AG04450 (cell line): ENCODE measurements around the gene C1orf87. TPM values are rescaled to one million over a fixed set of nuclear protein-coding genes. Genes with fewer than 3 reads are reported as not detected.

Experiments used
- CTCF ChIA-PET: fragments of 300-600, 350-600 bp; formaldehyde crosslinking; extraction: SDS; loops from one replicate; lab custom pipeline; 2022; ENCODE audit warnings: antibody characterized with exemption, inconsistent platforms; lab: Charles Lee
- POLR2A ChIA-PET: fragments of 350-600 bp; formaldehyde crosslinking; extraction: SDS; loops from one replicate; lab custom pipeline; 2021; ENCODE audit warnings: antibody characterized with exemption, inconsistent platforms; lab: Yijun Ruan, JAX
- DNase-seq: peaks from one replicate; pipeline ENCODE4 v3.0.0-alpha.2; 2011; ENCODE audit warnings: low read depth, low spot score
- H3K27ac ChIP-seq: one replicate; pipeline ENCODE4 v1.5.1; 2012; ENCODE audit warnings: low read depth, low read length, control low read depth
- H3K27me3 ChIP-seq: one replicate; pipeline ENCODE4 v1.6.0; 2012; ENCODE audit warnings: low read length; ENCODE audit not compliant: control insufficient read depth, insufficient read depth
- H3K4me3 ChIP-seq: 2 replicates; pipeline ENCODE4 v1.5.1; 2011; ENCODE audit warnings: mild to moderate bottlenecking, low read depth, low read length, control low read depth
- H3K9me3 ChIP-seq: 2 replicates; pipeline ENCODE4 v1.5.1; 2012; ENCODE audit warnings: low read length; ENCODE audit not compliant: control insufficient read depth, insufficient read depth
- CTCF ChIP-seq: IDR thresholded peaks from 2 replicates; pipeline ENCODE4 v1.5.1; 2011; ENCODE audit warnings: low read depth, low read length, control low read depth, inconsistent platforms
- polyA plus RNA-seq: library from polyadenylated mRNA; depleted of rRNA; stranded (reverse); fragments of >200 nt; gene quantifications from 2 replicates; pipeline ENCODE4 v1.2.3, GENCODE V29; 2011

C1orf87 gene
- polyA plus RNA-seq, 1 experiment = not detected

GRCh38 chr1:59967780-59968179, 105.8 kb downstream of the C1orf87 start:
- DNase-seq = no peak
- Histone ChIP-seq H3K4me3 (no peak overlapping the region), H3K9me3 (no peaks in the 10 kb centered on the region), H3K27me3 (peaks cover 11% of the 10 kb centered on the region), H3K27ac (no peak overlapping the region)
- TF ChIP-seq CTCF = no peak
- CTCF ChIA-PET = interaction anchor here (1.4 to 5.4 kb wide), 3 partner anchors 10 to 21 kb away, joined by 7 to 36 read pairs (median 31); no protein-coding TSS in a partner anchor
- POLR2A ChIA-PET = interaction anchor here (1.2 kb wide), 1 partner anchor 18 kb away, joined by 5 read pairs; no protein-coding TSS in a partner anchor

DNA sequence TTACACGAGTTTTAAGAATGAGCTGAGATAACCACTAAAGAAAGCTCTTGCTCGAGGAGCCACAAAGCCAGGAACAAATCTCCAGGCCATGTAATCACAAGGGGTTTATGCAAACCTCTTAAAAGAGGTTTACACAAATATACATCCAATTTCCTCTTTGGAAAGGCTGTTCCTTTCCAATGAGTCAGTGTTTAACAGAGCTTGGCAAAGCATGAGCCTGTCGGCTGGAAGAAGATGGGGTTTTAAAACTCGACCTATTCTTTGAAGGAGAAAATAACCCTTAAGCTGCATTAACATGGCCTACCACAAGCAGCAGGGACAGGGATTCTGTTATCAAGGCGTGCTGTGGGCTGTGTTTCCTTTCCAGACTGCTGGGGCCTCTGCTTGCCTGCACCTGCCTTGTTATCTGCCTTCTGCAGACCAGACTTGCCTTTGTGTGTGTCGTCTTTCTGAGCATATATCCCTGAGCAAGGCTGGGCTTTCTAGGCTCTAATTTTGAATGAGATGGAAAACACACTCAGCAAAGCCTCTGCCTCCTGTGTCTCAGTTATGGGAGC, 106.4 kb downstream of the C1orf87 start:
- Histone ChIP-seq H3K27me3 (peaks cover 6% of the 10 kb centered on the region), H3K4me3 (no peak overlapping the region), H3K9me3 (no peaks in the 10 kb centered on the region), H3K27ac (peak overlapping the region; percentile 61)
- no peak for DNase-seq
- CTCF ChIA-PET = interaction anchor here (0.6 to 5.4 kb wide), 4 partner anchors 11 to 1432 kb away, joined by 3 to 36 read pairs (median 19); no protein-coding TSS in a partner anchor
- POLR2A ChIA-PET = interaction anchor here (1.2 kb wide), 1 partner anchor 17 kb away, joined by 5 read pairs; no protein-coding TSS in a partner anchor
- TF ChIP-seq CTCF = no peak

DNA sequence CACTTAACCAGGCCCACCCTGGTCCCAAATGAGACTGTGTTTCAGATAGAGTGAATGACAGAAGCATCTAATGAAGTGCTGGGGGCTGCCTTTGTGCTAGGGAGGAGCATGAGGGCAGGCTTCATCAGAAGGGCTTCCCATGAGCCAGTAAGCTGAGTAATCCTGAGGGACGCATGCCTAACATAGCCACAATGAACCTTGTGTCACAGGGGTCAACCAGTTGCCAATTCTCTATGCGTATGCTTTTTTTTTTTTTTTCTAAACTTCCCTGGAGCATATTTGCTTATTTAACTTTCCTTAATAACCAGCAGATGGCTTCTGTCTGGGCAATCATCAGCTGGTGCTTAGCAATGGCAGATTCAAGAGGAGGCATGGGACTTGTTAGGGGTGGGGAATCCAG, 121.5 kb downstream of the C1orf87 start:
- Histone ChIP-seq H3K9me3 (no peaks in the 10 kb centered on the region), H3K4me3 (no peak overlapping the region), H3K27ac (no peak overlapping the region), H3K27me3 (peaks cover 8% of the 10 kb centered on the region)
- ChIA-PET POLR2A (interaction anchor here (0.7 kb wide), 1 partner anchor 213 kb away, joined by 6 read pairs; no protein-coding TSS in a partner anchor), CTCF (interaction anchor here (1.7 to 2.6 kb wide), 2 partner anchors 20 to 73 kb away, joined by 11 to 12 read pairs; no protein-coding TSS in a partner anchor)
- no peak for TF ChIP-seq CTCF
- no peak for DNase-seq

DNA sequence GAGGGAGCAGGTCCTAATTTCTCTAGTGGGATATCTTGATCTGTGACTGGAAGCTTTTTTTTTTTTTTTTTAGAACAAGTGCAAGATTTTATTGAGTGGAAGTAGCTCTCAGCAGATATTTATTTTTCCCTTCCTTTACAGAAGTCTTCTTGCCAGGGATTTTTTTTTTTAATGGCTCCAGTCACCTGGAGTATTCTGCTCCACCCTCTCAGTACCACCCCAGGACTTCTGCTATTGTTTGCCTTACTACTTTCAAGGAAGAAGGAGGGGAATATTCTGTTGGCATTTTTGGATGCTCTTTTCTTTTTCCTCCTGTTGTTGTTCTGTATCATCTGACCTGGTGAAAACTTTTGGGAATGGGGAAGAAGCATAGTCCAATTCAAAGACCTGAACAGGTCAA, 123.9 kb downstream of the C1orf87 start:
- no peak for TF ChIP-seq CTCF
- no peaks in the 10 kb centered on the region for H3K9me3 ChIP-seq
- DNase-seq = no peak
- POLR2A ChIA-PET = interaction anchor here (0.8 kb wide), 1 partner anchor 18 kb away, joined by 5 read pairs; no protein-coding TSS in a partner anchor
- CTCF ChIA-PET = interaction anchor here (0.8 to 2.6 kb wide), 9 partner anchors 16 to 1296 kb away, joined by 3 to 11 read pairs (median 4); no protein-coding TSS in a partner anchor
- H3K27ac ChIP-seq = no peak overlapping the region
- no peak overlapping the region for H3K4me3 ChIP-seq
- peaks cover 8% of the 10 kb centered on the region for H3K27me3 ChIP-seq

GRCh38 chr1:59948990-59949389, 124.6 kb downstream of the C1orf87 start:
- H3K9me3 ChIP-seq = no peaks in the 10 kb centered on the region
- no peak for DNase-seq
- CTCF ChIA-PET = interaction anchor here (0.6 to 1.4 kb wide), 5 partner anchors 17 to 72 kb away, joined by 3 to 7 read pairs (median 4); no protein-coding TSS in a partner anchor
- POLR2A ChIA-PET = no interaction called here
- TF ChIP-seq CTCF = no peak
- H3K27me3 ChIP-seq = peaks cover 8% of the 10 kb centered on the region
- no peak overlapping the region for H3K4me3 ChIP-seq
- no peak overlapping the region for H3K27ac ChIP-seq
